Stimulated activated CD8-positive, alpha-beta memory T cell treated with anti-CD3 and anti-CD28 coated beads, Interleukin-4, amount 100 ng/mL, for 24 hours (primary cell): ENCODE results near the gene SLC35E2B.
"Not testable (repeated sequence)": the region's sequence is repeated elsewhere in the genome, so short reads cannot be mapped to it uniquely, and the experiment has no call there.

ENCODE experiments used
- DNase-seq: peaks from one replicate; pipeline ENCODE4 v3.0.0-alpha.2; 2020; ENCODE audit warnings: low read depth

Gene SLC35E2B

DNA sequence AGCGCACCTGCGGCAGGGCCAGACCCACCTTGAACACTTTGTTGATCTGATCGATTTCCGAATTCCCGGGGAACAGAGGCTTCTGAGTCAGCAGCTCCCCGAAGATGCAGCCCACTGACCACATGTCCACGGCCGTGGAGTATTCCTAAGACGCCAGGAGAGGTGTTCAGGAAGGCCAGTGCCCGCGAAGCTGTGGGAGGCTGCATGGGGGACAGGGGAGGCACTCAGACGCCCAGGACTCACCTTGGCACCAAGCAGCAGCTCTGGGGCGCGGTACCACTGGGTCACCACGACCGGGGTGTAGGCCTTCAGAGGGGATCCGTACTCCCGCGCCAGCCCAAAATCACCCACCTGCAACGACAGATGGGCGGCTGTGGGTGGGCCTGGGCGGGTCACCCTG lies 11.2 kb upstream of the SLC35E2B start:
- DNase-seq = no peak

DNA sequence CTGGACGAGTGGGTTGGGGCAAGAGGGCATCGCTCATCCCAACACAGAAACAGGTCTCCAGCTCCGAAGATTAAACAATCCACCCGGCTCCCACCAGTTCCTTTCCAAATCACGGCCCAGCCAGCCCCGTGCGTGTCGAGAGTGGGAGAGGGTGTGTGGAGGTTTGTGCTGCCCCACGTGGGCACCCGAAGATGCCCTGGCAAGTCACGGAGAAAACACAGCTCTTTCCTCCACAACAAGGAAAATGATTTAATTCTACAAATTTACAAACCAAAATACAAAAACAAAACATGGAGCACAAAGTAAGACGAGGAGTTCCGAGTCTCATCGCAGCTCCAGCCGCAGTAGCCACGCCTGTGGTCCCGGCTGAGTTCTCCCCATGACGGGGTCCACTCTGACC lies 9.9 kb upstream of the SLC35E2B start:
- DNase-seq = not testable (repeated sequence)

DNA sequence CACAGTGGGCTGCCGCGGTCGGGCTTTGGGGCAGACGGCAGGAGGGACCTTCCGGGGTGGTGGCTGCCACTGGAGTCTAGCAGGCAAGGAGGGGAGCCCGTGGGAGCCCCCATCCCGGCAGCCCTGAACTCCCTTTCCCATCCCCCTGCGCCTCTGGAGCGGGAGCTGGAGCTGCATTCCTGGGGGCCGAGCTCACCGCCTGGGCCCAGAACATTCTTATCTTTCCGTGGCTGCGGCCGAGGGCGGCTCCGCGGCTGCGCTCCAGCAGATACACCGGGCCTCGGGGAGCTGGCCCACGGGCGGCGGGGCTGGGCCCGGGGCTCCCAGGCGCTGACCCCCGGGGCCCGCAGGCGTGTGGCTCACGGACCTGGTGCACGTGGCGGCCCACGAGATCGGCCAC lies 8.0 kb upstream of the SLC35E2B start:
- not testable (repeated sequence) for DNase-seq

DNA sequence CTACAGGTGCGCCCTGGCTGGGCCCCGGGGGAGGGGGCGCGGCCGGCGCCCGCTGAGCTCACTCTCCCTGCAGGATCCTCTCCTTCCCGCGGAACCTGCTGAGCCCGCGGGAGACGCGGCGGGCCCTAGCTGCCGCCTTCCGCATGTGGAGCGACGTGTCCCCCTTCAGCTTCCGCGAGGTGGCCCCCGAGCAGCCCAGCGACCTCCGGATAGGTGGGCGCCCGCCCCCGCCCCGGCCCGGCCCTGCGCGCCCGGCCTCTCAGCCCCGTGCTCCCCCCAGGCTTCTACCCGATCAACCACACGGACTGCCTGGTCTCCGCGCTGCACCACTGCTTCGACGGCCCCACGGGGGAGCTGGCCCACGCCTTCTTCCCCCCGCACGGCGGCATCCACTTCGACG lies 7.5 kb upstream of the SLC35E2B start:
- DNase-seq = not testable (repeated sequence)

DNA sequence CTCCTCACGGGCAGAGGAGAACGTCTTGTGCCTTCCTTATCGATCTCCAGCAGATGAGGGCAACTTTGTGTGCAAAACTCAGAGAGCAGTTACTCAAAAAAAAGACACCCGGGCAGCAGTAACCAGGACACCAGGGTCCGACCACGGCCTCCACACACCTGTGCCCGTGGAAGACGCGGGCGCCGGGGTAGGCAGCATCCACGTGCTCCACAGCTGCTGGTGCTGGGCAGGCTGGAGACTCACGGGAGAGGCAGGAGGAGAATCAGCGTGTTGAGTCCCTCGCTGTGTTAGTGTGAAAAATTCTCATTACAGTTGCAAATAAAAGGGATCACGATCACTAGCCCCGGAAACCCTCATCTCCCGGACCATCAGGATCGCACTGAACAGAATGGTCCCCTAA lies 6.5 kb upstream of the SLC35E2B start:
- DNase-seq = not testable (repeated sequence)

DNA sequence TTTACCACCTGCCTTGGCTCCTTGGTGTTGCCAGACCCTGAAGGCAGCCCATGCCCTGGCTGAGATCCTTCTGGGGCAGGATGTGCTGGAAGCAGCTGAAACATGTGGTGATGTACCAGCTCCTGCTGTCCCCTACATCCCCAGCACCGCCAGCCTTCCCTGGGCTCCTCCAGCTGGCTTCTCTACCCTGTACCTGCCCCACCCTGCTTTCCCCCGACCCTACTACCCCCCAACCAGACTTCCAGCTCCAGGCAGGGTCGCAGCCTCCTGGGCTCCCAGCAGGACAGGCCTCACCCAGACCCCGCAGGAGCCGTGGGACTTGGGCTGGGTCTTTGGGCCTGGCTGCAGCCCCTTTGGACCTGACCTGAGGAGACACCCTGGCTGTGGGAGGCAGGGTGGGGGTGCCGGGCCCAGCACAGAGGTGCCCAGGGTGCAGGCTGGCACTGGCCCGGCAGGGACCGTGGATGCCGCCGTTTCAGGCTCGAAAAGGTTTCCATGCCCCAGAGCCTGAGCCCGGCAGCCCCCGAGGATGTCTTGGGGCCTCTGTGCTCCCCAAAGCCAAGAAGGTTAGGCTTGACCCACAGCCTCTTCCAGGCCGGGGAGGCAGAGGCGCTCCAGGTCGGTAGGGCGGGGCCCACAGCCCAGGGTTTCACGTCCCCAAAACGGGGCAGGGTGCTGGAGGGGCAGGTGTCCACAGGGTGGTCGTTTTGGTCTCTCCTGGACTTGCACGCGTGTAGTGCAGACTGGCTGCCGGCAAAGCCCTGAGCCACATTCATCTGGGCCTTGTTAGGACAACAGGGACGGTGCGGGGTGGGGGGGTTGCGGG lies 5.0 kb upstream of the SLC35E2B start:
- not testable (repeated sequence) for DNase-seq

DNA sequence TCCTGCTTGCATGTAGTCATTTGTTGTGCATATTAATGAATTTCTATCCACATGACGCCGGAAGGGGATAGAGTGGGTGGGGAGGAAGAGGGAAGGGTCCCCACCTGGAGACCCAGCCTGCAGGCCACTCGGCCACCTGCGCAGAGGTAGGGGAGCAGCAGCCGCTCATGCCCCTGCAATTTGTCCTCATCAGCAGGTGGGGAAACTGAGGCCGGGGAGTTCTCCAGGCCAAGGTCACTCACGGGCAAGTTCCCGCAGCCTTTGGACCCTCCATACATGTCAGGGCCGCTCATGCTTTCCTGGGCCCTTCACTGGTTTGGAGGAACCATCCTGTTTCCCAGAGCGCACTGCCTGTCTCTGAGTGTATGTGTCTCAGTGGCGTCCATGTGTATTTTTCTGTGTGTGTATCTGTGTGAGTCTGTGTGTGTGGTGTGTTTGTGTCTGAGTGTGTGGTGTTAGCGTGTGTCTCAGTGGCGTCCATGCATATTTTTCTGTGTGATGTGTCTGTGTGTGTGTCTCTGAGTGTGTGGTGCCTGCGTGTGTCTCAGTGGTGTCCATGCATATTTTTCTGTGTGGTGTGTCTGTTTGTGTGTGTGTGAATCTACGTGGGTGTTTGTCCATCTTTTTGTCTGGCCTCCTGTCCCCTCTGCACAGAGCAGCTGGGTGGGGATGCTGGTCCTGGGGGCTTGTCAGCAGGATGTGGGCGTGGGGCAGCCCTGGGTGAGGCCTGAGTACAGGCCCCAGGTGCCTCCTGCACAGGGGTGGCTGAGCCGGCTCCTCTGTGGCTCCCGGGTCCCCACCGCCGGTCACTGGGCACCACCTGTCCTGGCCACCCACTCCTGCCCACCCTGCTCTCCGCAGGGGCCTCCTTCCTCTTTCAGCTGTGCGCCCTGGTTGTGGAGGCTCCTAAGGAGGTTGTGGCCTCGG lies 4.1 kb upstream of the SLC35E2B start:
- DNase-seq = not testable (repeated sequence)

DNA sequence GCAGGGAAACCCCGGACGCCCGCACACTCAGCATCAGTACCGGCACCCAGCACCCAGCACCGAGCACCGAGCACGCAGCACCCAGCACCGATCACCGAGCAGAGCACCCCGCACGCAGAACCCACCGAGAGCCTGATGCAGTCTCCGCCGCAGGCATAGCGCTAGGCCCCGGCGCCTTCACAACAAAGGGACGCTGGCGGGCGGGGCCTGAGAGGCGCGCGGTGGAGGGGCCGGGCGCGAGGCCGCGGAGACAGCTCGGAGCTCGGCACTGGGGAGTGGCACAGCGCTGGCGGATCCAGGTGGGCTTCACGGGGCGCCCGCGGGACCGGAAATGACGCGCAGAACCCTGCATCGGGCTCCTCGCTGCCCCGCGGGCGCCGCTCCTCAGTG lies 276 bp downstream of the SLC35E2B start:
- peak; percentile 75 for DNase-seq

DNA sequence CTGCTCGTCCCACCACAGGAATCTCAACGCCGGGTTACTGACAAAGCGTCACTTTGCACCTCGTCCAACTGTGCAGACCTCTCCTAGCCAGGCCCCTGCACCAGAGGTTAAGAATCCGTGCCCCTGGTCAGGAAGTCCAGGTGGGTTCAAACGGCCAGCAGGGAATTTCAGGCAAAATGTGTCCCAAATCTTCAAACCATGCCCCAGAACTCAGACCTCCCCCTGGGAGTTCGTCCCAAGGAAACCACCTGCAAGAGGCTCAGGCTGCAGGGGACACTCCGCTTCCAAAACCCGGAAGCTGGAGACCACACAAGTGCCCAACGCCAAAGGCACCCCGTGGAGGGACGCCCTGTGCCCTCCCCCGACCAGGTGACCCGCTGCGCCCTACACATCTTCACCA lies 1.2 kb downstream of the SLC35E2B start:
- not testable (repeated sequence) for DNase-seq

DNA sequence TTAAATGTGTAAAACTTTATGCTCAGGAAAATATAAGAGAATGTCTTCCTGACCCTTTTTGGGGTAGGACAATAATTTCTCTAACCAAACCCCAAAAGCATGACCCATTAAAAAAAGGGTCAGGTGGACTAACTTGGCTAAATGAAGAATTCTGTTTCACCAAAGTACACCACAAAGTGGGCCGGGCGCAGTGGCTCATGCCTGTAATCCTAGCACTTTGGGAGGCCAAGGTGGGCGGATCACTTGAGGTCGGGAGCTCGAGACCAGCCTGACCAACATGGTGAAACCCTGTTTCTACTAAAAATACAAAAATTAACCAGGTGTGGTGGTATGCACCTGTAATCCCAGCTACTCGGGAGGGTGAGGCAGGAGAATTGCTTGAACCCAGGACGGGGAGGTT lies 3.1 kb downstream of the SLC35E2B start:
- DNase-seq = not testable (repeated sequence)

DNA sequence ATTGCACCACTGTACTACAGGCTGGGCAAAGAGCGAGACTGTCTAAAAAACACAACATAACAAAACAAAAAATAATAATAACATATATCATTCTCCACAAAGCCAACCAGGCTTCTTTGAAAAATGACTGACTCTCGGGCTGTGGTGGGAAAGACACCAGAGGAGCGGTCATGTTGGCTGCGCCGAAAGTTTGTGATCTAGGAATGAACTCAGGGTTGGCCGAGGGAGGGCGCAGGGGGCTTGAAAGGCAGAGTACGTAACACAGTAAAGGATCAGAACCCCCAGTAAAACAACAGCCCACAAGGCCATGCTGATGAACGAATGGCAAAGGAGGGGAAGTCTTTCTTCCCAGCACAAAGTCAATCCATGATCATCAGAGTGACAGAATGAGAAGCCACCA lies 4.7 kb downstream of the SLC35E2B start:
- DNase-seq = no peak

DNA sequence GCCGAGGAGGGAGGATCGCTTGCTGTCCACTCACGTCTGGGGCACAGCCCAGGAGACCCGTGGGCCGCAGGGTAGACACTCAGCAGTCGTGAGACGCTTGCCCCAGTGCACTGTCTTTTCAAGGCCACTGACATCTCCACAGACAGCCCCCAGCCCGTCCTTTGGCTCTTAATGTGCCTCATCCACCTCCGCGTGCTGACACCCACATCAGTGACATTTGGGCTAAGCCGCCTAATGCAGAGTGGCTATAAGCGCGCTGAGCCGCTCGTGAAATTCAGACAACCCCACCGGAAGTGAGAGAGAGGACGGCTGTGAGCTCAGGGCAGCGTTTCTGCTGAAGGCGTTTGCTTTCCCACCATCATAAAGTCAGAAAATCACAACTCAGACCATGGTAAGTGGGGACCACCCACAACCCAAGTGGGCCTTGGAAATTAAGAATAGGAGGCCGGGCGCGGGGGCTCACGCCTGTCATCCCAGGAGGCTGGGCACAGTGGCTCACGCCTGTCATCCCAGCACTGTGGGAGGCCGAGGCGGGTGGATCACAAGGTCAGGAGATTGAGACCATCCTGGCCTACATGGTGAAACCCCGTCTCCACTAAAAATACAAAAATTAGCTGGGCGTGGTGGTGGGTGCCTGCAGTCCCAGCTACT lies 8.4 kb downstream of the SLC35E2B start:
- DNase-seq = no peak

DNA sequence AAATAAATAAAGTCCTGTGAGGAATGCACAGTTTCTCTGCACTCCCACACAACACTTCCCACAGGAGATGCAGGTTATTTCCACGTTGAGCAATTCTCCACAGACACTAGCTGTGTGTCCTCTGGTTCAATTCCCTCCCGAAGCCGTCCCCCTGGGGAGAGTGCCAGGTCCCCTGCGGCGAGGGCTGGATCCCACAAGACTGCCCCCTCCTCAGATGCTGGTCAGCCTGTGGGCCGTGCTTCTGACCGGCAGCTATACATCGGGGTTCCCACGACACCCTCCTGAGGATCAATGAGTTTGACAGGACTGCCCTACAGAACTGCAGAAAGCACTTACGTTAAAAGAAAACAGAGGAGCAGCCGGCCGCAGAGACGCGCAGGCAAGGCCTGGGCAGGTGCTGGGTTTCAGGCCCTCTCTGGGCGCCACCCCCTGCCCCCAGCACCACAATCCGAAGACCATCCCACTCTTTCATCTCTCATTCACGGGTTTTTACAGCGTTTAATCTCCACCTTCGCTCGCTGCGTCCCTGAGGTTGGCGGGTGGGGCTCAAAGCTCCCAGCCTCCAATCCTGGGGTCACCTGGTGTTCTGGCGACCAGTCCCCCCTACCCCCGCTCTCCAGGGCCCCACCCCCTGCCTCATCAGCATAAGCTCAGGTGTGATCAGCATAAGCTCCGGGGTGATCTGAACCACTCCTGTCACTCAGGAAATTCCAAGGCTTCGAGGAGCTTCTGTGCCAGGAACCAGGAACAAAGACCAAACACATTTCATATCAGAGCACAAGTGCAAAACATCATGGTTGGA lies 9.3 kb downstream of the SLC35E2B start:
- DNase-seq = no peak

DNA sequence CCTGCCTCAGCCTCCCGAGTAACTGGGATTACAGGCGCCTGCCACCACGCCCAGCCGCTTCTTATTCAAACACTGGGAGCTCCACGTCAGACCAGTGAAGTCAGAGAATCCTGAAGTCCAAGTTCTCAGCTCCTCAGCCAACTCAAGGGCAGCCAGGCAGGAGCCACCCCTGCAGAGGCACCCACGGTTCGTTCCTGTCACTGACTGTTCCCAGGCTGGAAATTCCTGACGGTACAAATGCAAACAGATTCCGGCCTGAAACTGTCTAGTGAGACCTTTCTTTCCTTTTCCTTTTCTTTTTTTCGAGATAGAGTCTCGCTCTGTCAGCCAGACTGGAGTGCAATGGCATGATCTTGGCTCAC lies 11.7 kb downstream of the SLC35E2B start:
- no peak for DNase-seq

DNA sequence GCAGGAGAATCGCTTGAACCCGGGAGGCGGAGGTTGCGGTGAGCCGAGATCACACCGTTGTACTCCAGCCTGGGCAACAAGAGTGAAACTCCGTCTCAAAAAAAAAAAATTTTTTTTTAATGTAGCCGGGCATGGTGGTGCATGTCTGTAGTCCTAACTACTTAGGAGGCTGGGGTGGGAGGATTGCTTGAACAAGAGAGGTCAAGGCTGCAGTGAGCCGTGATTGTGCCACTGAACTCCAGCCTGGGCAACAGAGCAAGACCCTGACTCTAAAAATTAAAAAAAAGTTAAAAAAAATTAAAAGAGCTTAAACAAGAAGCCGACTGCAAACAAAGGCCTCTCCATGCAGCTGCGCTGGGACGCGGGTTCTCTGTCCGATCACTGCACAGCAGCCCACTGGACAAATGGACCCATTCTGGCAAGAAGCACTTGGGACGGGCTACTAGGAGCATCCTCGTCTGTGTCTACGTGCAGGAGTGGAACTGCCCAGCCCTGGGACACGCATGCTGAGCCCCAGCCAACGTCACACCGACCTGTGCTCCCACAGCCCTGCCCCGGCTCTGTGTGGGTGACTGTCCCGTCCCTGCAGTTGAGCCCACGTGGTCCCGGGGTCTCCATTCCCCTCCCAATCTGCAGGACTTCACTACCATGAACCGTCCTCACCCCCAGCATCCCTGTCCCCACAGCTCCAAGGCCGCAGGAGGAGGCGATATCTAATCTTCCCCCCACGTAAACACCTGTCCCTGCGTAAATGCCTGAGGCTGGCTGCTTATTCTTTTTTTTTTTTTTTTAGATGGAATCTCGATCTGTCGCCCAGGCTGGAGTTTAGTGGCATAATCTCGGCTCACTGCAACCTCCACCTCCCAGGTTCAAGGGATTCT lies 12.3 kb downstream of the SLC35E2B start:
- DNase-seq = no peak

DNA sequence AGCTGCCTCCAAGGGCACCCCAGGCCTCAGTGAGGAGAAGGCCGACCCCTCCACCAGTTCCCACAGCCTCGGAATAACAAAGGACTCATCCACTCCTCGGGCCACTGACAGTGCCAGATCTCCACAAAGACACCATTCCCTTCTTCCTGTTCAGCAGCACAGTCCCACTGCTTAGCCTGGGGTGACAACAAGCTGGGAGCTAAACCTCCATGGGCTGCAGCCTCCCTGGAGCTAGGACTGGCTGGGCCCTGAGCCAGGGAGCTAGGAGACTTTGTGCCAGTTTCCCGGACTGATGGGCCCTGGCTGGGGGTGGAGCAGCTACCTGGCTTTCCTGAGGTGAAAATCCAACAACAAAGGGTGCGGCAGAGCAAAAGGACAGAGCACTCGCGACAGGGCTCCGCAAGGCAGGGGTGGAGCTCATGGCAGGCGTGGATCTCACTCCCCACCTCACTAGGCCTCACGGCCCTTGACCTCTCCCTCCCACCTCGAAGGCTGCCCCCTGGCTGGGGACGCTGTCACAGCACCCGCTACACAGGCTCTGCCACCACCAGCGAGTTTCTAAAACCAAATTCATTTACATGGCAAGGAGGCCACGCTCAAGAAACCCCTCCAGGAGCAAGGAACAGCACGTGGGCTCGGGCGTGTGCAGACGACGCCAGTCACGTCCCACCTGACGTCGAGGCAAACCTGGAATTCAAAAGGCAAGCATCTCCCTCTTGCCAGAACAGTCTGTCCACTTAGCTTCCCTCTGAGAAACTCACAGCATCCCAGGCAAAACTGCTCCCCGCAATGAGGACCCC lies 13.8 kb downstream of the SLC35E2B start:
- DNase-seq = no peak

DNA sequence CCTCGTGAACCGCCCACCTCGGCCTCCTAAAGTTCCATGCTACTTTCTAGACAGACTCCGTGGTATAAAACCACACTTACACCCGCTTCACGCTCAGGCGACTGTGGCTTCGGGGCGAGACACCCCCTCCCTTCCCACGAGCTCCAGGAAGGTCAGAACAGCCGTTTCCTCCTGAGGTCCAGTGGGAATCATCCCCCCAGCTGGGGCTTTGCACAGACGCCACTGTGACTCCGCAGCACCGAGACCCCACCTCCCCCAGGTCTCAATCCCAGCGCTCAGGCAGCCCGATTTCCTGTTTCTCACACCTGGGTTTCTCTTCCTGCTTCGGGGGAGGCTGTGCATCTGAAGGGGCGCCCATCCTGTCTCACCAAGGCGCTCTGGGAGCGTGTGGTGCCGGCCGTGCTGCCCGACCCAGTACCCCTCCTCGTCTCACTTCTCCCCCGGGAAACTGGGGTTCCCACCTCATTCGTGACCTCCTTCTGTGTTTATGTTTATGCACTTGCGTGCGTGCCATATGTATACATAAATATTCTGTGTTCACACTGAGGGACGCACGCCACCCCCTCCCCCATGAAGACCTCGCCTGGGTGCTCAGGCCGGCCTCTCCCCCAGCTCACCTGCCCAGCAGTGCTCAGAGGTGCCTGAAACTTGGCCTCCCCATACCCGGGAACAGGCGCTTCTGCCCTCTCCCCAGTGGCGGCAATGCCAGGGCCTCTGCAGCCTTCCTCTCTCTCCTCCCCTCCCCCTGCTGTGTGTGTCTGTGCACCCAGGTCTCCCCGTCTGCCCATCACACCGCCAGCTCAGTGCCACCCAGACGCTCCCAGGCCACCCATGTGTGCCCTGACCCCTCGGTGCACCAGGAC lies 14.6 kb downstream of the SLC35E2B start:
- DNase-seq = no peak

DNA sequence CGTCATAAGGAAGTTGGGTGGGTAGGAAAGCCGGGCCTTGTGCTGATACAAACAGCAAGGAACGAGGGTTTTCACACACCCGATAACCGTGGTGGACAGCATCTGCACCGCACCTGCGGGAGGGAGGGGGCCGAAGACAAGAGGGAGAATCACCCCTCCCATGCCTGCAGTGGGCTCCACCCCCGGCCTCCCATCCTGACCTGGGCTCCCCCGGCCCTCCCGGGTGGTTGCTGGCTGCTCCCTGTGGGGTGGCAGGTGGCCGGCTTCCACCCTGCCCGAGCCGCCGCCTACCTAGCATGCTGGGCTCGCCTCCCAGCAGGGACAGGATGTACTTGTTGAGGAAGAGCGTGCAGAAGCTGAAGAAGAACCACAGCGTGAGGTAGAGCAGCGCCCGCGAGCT lies 16.5 kb downstream of the SLC35E2B start:
- DNase-seq = not testable (repeated sequence)

DNA sequence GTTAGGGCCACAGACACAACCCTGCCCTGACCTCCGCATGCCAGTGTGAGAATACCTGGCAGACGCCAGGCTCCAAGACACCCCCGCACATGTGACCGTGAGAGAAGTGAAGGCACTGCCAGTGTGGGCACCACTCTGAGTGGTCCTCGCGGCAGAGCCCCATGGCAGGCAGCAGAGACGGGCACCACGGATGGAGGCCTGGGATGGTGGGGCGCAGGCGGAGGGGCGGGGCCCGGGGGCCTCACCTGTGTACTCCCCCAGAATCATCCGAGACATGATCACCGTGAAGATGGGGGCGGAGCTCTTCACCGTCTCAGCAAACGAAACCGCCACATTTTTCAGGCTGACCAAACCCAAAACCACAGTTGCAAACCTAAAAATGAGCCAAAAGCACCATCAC lies 17.4 kb downstream of the SLC35E2B start:
- not testable (repeated sequence) for DNase-seq
